GM21576 (cell line): ENCODE measurements around the gene LRRC4B.

Source experiments
- ATAC-seq: cut with Tn5 transposase; IDR thresholded peaks from one replicate; pipeline ENCODE4 v1.9.1; 2021; ENCODE audit warnings: mild to moderate bottlenecking, moderate library complexity; ENCODE audit not compliant: unreplicated experiment

The LRRC4B gene

DNA sequence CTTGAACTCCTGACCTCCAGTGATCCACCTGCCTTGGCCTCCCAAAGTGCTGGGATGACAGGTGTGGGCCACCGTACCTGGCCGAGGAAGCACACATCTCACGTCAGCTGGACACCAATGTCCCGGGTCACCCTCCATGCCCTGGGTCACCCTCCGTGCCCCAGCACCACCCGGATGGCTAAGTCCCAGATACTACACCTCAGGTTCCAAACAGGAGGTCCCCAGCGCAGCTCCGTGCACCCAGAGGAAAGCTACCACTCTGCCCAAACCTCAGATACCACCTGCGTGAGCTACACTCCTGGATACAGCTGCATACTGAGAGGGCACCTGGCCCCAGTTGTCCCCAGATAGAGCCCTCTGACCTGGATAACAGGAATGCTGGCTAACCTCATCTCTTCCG is 14.0 kb downstream of the LRRC4B start:
- ATAC-seq, result no peak

DNA sequence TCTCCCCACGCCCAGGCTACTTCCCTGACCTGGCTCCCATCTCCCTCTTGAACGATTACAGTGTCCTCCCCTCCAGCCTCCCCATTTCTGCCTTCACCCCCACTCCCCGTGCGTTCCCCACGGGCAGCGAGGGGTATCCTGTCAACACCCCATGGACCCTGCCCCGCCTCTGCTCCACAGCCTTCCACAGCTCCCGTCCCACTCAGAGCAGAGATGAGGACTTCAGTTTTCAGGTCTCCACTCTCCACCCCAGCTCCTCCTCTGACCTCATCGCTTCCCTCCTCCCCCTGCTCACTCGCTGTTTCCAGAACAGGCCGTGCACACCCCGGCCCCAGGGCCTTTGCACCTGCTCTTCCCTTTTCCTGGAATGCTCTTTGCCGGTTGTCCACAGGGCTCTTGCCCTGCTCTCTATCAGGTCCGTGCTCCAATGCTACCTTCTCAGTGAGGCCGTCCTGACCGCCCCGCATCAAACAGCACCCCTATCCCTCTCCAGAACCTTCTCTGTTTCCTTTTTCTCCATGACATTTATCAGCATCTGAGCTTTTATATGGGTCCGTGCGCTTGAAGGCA is 15.0 kb downstream of the LRRC4B start:
- no peak for ATAC-seq

DNA sequence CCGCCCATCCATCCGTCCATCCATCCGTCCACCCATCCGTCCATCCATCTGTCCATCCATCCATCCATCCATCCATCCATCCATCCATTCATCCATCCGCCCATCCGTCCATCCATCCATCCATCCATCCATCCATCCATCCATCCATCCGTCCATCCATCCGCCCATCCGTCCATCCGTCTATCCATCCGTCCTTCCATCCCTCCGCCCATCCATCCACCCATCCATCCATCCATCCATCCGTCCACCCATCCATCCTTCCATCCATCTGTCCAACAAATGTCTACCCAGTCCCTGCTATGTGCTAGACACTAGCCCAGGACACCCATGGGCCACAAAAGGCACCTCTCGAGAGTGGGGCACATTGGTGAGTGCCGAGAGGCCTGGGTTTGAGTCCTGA is 15.7 kb downstream of the LRRC4B start:
- no peak for ATAC-seq

DNA sequence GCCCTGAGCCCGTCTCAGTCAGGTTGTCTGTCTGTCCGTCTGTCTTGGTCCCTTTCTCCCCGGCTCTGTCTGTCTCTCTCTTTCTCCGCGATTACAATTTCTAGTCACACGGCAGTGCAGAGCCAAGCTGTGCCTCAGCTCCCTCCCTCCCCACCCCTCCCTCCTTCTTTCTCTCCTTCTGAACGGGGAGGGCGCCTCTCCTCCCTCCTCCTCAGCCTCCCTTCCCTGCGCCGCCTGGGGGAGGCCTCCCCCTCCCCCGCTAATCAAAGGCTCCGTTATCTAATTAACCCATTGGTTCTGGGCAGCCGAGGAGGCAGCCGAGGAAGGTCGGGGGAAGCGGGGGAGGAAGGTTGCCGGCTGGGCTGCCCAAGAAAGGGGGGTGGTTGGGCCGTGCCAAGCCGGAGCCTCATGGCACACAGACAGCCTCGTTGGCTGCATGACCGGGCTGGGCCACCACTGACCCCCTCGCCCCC is 16.5 kb downstream of the LRRC4B start:
- ATAC-seq, result no peak

DNA sequence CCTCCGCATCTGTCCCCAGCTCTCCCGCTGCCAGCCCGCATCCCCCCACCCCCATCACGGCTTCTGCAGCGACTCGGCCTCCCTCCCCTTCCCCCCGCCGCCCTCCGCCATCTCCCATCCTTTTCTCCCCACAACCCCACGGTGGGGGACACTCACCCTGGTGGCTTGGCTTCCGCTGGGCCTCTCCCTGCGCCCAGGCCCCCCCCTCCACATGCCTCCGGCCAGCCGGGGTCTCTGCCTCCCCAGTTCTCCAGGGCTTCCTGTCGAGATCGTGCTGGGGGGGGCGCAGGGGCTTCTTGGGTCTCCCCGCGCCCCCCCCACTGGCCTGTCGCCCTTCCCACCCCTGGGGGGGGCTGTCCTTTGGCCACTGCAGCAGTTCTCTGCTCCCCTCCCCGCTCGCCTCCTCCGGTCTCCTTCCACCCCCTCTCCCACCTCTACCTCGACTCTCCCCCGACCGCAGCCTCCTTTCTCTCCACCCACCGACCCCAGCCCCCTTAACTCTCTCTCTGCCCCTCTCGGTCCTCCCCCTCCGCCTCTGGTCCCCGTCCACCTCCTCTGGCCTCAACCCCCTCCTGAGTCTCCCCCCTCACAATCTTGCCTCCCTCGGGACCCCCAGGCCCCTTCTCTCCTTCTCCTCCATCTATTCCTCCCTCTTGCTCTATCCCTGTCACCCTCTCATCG is 17.1 kb downstream of the LRRC4B start:
- no peak for ATAC-seq

DNA sequence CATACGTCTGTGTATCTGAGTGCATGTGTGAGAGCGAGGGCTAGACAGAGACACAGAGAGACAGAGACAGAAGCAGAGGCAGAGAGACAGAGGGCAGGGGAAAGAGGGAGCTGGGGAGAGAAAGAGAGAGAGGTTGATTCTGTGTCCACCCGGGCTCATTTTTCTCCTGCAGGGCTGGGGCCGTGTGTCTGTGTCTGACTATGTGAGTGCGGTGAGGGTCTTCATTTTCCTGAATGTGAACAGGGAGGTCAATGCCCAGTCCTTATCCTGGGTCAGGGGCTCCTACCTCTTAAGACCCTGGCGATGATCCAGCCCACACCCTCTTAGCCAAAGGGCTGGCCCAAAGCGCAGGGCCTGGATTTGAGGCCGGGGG is 17.7 kb downstream of the LRRC4B start:
- no peak for ATAC-seq

DNA sequence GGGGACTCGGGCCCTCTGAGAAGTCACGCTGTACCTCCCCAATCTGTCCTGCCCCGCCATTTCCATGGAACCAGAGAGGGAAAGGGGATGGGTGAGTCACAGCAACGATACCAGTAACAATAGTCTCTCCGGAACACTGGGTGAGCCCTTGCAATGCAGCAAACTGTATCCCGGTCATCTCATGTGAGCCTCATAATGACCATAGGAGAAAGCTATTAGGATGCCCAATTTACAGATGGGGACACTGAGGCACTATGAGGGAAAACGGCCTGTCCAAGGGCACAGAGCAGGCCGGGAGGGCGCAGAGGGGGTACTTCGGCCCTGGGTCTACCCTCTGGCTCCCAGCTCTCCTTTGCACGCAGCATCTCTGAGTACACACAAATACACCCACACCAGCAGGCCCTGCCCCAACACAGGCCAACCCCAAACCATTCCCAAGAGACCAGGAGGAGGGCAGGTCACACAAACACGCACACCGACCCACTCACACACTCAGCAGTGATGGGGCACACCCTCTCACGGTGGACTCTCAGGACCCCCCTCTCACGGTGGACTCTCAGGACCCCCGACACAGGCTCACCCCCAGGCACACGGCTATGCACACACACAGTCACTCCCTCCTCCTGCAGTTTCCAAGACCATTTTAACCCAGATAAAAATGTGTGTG is 18.2 kb downstream of the LRRC4B start:
- no peak for ATAC-seq

DNA sequence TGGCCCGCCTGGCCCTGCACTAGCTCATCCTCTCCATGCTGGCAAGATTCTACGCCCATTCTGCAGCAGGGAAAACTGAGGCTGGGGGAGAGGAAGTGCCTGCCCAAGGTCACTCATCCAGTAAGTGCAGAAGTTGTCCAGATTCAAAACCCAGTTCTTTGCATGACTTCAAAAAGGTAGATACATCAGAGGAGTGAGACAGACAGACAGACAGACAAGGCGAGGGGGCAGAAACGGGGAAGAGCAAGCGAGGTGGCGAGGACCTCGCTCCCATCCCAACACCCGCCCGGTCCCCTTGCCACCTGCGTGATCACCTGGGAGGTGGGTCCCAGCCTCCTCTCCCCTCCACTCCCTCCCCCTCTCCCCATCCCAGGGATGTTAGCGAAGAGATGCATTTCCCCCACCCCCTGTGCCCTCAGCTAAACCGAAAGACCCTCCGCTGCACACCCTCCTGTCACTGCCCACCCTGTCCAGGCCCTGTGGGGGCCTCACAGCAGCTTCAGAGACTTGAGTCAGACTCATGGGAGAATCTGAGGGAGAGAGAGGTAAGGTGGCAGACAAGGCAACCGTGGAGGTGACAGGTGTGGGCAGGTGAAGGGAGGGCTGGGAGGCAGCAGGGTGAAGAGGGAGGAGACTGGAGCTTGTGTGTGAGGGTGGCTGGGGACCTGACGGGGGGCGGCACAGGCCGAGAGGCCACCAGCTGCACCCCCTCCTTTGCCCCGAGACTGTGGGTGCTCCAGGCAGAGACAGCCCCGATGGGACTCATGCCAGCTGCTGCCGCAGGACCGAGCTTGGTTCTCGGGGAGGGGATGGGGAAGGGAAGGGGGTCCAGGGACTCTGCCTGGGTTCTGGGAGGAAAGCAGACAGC is 18.9 kb downstream of the LRRC4B start:
- ATAC-seq, result no peak

DNA sequence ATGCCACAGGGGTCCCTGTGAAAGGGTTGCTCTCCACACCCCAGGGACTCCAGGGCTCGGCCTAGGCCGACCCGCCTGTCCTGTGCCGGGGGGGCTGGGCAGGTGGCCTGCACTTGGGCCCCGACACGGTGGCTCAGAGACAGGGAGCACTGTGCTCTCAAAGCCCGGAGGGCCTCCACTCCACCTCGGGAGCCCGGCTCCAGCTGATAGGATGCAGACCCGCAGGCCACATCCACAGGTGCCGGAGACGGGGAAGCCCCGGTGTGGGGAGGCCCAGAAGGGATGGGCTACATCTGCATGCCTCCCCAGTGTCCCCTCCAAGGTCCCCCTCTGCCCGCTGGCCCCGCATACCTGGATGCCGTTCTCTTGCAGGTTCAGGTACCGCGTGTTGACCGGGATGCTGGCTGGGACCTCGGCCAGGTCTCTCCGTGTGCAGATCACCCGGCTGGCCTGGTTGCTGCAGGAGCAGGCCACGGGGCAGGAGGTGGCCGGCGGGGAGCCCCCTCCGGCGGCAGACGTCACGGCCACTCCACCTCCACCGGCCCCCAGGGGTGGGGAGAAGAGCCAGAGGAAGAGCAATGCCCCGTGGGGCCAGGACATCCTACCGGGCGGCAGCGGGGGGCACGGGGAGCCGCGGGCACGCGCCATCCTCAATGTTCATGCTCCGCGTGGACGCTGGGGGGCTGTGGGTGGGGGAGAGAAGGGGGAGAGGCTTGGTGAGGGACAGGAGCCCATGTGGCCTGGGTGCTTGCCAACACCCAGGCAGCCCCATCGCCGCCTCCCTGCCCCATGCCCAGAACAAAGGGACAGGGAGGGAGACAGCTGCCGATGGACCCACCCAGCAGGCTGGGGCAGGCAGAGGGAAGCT is 19.8 kb downstream of the LRRC4B start:
- no peak for ATAC-seq

DNA sequence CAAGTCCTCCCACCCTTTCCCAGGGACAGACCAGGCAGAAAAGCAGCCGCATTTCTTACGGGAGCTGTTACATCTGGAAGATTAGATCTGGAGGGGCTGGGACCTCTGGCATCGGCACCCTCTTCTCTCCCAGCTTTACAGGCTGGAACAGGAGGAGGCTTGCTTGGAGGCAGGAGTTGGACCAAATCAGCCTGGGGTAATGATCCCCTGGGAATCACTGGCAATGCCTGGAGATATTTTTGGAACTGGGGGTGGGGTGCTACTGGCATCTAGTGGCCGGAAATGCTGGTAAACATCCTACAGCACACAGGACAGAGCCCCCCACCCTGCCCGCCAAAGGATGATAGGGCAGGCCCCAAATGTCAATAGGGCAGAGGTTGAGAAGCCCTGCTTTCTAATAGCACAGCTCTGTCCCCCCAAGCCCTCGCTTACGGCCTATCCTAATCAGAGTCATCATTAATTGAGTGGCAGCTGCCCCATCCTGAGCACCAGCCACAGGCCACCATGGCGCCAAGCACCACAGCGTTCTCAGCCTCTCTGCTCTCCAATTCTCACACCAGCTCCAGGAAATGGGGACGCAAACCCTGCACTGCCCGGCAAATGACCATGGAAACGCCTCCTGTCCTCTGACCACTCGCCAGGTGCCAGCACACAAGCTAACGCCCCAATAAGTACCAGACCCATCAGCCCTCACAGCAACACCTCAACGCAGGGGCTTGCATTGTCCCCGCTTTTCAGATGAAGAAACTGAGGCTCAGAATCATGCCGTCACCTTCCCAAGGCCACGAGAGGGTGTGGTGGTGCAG is 20.6 kb downstream of the LRRC4B start:
- ATAC-seq, result no peak

DNA sequence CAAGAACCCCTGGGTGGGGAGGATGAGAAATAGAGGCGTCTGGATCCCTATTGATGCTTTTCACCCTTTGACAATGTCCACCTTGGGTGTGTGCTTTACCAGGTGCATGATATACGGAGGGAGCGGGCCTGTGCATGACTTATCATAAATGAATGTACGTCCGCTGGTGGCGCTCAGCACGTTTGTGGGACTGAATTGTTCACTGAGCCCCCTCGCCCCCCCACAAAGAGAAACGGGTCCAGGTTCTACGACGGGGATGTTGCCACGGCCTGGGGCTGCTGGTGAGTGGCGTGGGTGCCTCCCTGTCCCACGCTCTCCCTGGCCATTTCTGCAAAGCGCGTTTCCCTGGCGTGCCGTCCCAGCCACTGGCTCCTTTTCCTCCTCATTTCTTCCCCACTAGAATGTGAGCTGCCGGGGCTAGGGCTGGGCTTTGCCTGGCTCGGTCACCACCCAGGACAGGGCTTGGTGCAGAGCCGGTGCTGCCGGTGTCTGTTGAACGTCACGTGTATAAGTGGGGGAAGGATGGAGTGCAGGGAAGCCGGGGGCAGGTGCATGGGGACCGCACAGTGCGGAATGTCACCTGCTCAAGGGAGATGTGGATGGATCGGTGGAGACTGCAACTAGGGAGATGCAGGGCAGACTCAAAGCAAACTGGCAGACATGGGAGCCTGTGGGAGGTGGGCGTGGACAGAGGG is 21.6 kb downstream of the LRRC4B start:
- no peak for ATAC-seq

DNA sequence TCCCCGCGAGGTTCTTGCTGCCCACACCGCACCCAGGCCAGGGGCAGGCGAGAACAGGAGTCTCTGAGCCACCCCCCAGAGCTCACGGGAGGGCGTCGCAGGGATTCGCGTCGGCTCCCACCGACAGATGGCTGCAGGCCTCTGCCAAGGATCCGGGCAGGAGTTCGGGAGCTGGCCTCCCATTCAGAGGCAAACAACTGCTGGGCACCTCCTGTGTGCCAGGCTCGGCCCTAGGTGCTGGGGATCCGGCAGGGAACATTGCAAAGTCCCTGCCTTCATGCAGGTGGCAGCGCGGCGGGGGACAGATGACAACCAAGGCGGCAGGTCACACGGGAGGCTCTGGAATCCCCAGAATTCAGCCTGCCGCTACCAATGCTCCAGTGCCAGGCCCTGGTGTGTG is 25.3 kb downstream of the LRRC4B start:
- no peak for ATAC-seq

DNA sequence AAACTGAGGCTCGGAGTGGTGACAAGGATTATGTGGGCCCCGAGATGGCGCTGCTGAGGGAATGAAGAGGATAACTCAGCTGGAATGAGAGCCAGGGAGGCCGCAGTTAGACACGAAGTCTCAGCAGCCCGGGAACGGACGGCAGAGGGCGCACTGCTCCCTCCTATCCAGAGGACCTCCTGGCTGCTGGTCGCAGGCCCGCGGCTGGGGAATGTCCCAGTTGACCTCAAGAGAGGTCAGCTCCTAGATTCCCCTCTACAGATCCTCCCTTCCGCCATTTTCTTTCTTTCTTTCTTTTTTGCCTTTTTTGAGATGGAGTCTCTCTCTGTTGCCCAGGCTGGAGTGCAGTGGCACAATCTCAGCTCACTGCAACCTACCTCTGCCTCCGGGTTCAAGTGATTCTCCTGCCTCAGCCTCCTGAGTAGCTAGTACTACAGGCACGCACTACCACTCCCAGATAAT is 30.4 kb downstream of the LRRC4B start:
- ATAC-seq, result no peak

DNA sequence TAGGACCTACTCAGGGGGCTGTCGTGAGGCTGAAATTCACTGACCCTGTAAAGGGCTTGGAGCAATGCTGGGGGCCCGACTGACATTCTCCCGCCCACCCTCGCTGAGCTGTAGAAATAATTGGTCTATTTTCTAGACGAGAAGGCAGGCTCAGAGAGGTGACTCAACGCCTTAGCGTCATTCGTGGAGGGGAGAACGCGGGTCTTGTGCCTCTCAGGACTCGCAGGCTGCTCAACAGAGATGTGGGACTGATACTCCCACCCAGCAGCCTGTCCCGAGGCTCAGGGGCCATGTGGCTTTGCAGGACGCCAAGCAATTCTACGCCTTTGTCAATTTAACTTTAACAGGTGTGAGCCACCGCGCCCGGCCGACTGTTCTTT is 30.9 kb downstream of the LRRC4B start:
- no peak for ATAC-seq

DNA sequence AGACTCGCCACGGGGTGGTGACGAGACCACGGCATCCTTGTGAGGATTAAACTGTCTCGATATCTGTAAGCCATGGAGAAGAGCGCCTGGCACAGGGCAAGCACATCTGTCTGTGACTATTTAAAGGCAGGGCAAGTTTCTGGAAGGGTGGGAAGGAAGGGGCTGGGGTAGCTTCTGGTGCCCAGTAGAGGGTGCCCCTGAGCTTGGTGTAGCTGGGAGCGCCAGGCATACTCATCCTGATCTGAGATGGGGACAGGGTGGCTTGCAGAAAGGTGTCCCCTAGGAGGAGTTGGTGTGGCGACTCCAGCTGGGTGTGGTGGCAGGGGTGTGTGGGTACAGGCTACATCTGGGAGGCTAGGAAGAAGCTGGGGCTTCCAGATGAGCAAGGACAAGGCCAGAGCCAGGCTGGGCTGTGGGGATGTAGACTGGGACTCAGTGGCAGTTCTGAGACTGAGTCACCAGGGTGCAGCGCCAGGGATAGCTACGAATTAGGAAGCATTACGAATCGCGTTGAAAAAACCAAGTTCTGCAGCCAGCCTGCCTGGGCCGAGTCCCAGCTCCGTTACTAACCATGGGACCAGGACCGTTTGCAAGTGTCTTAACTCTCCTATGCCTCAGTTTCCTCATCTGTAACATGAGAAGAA is 31.5 kb downstream of the LRRC4B start:
- no peak for ATAC-seq

DNA sequence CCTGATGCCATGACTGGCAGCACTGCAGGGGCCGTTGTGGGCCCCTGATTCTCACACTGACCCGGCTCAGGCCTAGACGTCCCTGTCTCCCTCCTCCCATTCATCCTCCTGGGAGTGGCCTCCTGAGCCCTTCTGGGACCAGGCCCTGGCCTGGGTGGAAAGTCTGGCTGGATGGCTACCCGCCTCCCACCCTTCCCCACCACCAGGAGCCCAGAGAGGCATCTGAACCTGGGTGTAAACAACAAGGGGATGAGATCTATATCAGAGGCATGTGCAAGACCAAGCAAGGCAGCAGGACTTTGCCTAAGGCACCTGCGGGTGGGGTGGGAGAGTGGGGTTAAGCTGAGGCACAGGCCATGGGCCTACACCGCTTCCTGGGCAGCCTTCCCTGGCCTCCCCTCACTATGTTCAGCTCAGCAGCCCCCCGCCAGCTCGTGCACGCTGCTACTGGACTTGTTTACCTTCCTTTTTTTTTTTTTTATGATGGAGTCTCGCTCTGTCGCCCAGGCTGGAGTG is 32.5 kb downstream of the LRRC4B start:
- ATAC-seq, result no peak

DNA sequence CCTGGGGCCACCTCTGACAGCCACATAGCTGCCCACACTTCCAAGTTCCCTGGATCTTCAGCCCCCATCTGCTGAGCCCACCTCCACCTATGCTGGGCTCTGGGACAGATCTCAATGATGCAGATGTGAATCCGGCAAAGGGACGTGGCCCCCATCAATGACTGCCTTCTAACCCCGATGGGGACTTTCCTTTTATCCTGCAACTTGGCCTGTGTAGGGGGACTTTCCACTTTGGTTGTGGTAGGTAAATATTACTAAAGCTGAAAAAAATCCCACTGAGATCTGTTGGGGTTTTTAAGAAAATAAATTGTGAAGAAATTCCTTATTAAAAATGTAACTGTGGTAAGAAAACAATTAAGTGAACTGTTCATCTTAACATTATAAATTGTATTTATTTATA is 33.8 kb downstream of the LRRC4B start:
- no peak for ATAC-seq

DNA sequence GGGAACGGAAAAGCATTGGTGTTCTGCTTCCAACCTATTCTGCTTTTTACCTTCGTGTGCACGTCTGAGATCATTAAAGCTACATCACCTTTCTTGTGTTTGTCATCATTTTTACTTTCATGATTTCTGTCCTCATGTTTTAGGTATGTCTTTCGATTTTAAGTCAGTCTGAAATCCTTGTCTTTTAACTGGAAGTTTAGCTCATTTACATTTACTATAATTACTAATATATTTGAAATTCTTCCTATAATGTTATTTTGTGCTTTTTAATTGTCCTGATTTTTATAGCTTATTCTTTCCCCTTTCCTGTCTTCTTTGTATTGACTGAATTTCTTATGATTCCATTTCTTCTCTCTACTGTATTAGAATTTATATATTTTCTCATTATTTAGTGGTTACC is 35.3 kb downstream of the LRRC4B start:
- ATAC-seq, result no peak
